AG04449 (cell line): ENCODE results near the gene RIPK3.

Experiments used
- CTCF ChIA-PET: fragments of 350-600 bp; formaldehyde crosslinking; extraction: SDS; loops from one replicate; lab custom pipeline; 2021; ENCODE audit warnings: antibody characterized with exemption; lab: Yijun Ruan, JAX
- POLR2A ChIA-PET: fragments of 400-600, 350-600 bp; formaldehyde crosslinking; extraction: SDS; loops from one replicate; lab custom pipeline; 2020; ENCODE audit warnings: antibody characterized with exemption, inconsistent platforms; lab: Yijun Ruan, JAX
- DNase-seq: peaks from one replicate; pipeline ENCODE4 v3.0.0-alpha.2; 2010; ENCODE audit warnings: low read depth, low spot score
- H3K4me3 ChIP-seq: 2 replicates; pipeline ENCODE4 v1.5.1; 2011; ENCODE audit warnings: low read depth, mild to moderate bottlenecking, control low read depth, low read length
- TF ChIP-seq, protein P1 (sequence below): IDR thresholded peaks from one replicate; pipeline ENCODE4 v1.5.1; 2011; ENCODE audit warnings: mild to moderate bottlenecking, moderate library complexity, low read length, control low read depth, inconsistent platforms; ENCODE audit not compliant: insufficient read depth; ENCODE audit errors: missing control alignments

Gene RIPK3

GRCh38 chr14:24296341-24297157, 43.2 kb downstream of the RIPK3 start:
- ChIA-PET CTCF (interaction anchor here (0.6 to 21.1 kb wide), 45 partner anchors 10 to 245 kb away, joined by 3 to 688 read pairs (median 7); partner anchors contain the start of genes ADCY4, CARMIL3, CBLN3 and CHMP4A), POLR2A (interaction anchor here (0.6 to 4.1 kb wide), 4 partner anchors 54 to 101 kb away, joined by 3 to 26 read pairs (median 4); partner anchors contain the start of genes CHMP4A, TINF2 and TM9SF1)
- peak; percentile 79 for DNase-seq
- TF ChIP-seq, protein P1, sequence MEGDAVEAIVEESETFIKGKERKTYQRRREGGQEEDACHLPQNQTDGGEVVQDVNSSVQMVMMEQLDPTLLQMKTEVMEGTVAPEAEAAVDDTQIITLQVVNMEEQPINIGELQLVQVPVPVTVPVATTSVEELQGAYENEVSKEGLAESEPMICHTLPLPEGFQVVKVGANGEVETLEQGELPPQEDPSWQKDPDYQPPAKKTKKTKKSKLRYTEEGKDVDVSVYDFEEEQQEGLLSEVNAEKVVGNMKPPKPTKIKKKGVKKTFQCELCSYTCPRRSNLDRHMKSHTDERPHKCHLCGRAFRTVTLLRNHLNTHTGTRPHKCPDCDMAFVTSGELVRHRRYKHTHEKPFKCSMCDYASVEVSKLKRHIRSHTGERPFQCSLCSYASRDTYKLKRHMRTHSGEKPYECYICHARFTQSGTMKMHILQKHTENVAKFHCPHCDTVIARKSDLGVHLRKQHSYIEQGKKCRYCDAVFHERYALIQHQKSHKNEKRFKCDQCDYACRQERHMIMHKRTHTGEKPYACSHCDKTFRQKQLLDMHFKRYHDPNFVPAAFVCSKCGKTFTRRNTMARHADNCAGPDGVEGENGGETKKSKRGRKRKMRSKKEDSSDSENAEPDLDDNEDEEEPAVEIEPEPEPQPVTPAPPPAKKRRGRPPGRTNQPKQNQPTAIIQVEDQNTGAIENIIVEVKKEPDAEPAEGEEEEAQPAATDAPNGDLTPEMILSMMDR = peak; percentile 79
- H3K4me3 ChIP-seq = no peak overlapping the region

DNA sequence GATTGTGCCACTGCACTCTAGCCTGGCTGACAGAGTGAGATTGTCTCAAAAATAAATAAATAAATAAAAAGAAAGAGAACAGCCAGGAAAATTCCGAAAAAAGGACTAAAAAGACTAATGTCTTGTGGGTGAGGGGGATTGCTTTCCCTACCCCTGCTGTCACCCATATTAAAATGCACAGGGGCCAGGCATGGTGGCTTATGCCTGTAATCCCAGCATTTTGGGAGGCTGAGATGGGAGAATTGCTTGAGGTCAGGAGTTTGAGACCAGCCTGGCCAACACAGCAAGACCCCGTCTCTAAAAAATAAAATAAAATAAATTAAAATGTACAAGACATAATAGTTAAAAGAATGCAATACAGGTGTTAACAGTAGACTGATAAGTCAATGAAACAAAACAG, 46.3 kb downstream of the RIPK3 start:
- TF ChIP-seq, protein P1 = no peak
- ChIA-PET CTCF (interaction anchor here (1.0 to 5.2 kb wide), 4 partner anchors 11 to 61 kb away, joined by 4 to 34 read pairs (median 14); partner anchors contain the start of genes CIDEB, GMPR2 and TINF2), POLR2A (interaction anchor here (0.6 kb wide), 1 partner anchor 51 kb away, joined by 3 read pairs; the partner anchor contains the start of gene TINF2)
- no peak for DNase-seq
- no peak overlapping the region for H3K4me3 ChIP-seq

- H3K4me3 ChIP-seq = no peak overlapping the region
- no peak for DNase-seq
- ChIA-PET POLR2A (no interaction called here), CTCF (interaction anchor here (1.0 to 5.2 kb wide), 7 partner anchors 9 to 76 kb away, joined by 3 to 34 read pairs (median 4); partner anchors contain the start of genes CIDEB, GMPR2, MDP1 and TINF2)
- TF ChIP-seq, protein P1 = no peak
Observed at GRCh38 chr14:24292118-24292807, 47.5 kb downstream of the RIPK3 start.

DNA sequence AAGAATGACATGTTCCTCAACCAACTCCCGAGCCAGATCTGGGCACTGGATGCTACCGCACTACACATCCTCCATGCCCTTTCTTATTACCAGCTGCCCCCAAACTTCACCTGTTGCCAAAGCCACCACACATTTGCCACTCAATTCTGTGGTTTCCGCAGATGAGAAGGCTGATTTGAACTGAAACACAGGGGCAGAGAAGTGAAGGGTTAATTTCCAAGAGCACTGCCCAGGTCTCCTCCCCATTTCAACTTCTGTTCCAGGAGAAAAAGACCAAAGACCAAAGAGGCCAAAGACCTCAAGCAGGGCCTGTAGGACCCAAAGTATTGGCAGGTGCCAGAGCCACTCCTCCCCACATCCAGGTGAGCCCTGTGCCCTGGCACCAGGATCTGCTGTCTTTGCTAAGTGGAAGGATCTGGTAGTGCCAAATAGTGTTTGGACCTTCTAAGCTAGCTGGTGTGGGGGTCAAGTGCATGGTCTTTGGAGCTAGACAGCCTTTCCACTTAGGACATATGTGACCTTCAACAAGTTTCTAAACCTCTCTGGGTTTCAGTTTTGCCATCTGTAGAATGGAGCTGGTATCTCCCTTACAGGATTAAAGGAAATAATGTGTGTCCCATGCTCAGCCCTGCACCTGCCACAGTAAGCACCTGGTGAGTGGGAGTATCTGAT, 48.2 kb downstream of the RIPK3 start:
- DNase-seq = no peak
- CTCF ChIA-PET = interaction anchor here (1.6 to 5.2 kb wide), 5 partner anchors 9 to 76 kb away, joined by 4 to 34 read pairs (median 13); partner anchors contain the start of genes CIDEB, MDP1 and TINF2
- H3K4me3 ChIP-seq = no peak overlapping the region
- TF ChIP-seq, protein P1 = no peak
- POLR2A ChIA-PET = no interaction called here

GRCh38 chr14:24290746-24291145, 49.0 kb downstream of the RIPK3 start:
- H3K4me3 ChIP-seq = no peak overlapping the region
- ChIA-PET CTCF (interaction anchor here (0.9 to 5.2 kb wide), 4 partner anchors 8 to 48 kb away, joined by 3 to 34 read pairs (median 6); partner anchors contain the start of genes CIDEB and TINF2), POLR2A (no interaction called here)
- TF ChIP-seq, protein P1 = no peak
- no peak for DNase-seq
